Measurements from ENCODE around the gene PSMA6. TPM values are rescaled to one million over a fixed set of nuclear protein-coding genes. Genes with fewer than 3 reads are reported as not detected.

PSMA6 gene
- total and polyA plus RNA-seq, 2 of the 13 experiments (the other 11 are each of a cell fraction or from before 2014, with no cell fraction given): 525 to 1,109 TPM

DNA sequence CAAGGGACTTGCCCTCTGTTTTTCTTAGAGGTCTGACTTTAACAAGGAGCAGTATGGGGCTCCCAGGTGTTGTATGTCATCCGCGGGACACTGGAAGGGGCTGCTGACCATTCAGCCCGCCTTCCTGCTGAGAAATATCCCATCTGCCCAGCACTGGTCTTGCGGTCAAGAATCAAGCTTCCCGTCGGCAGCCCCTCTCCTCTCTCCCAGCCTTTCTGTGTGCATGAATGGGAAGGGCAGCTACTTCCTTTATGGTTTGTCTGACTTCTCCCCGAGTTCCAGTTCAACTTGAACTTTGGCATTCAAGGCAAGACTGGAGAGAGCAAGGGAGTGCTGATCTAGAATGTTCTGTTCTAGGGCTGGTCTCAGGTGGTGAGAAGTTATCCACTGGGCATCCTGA is 51.5 kb downstream of the PSMA6 start:
- in situ Hi-C loops (cut with HindIII; ENCODE audit: extremely low pct_ligation_motif_present, low pct_unique_long_range_greater_than_20kb) (no loop called here), intact Hi-C loops (cut with micrococcal nuclease; ENCODE audit: unreplicated experiment) (no loop called here)
- ATAC-seq: no peak
- 60% methylated on average over 7 of the region's 7 CpGs for whole genome bisulfite sequencing (ENCODE audit: low lambda C conversion rate)
- Histone ChIP-seq H3K4me2 (ENCODE audit: low read depth, low read length) (no peak overlapping the region), H4K20me1 (ENCODE audit: insufficient read depth, low read length) (no peaks in the 10 kb centered on the region), H3K9me3 (ENCODE audit: low read length) (no peaks in the 10 kb centered on the region), H3K27ac (ENCODE audit: extremely low read length, insufficient read depth, low read length) (no peak overlapping the region), H3K4me3 (replicated peaks in 1 of 3; ENCODE audit: insufficient read depth in 1 of 3, low read depth in 2 of 3, low read length in 3 of 3) (no peak overlapping the region), H3K27me3 (ENCODE audit: control insufficient read depth in 1 of 2, insufficient read depth in 2 of 2, low read length in 2 of 2) (peaks cover 0 to 3% of the 10 kb centered on the region in 2 experiments; a peak in 2 of 5 replicates), H3K9ac (ENCODE audit: insufficient read depth, low read depth, low read length) (no peak overlapping the region), H2AFZ (ENCODE audit: low read length) (no peak overlapping the region), H3K79me2 (ENCODE audit: insufficient read depth, low read length) (no peaks in the 10 kb centered on the region), H3K36me3 (replicated peaks in 1 of 2; ENCODE audit: control insufficient read depth in 1 of 2, insufficient read depth in 2 of 2, low read length in 2 of 2) (no peaks in the 10 kb centered on the region), H3K4me1 (ENCODE audit: insufficient read depth, low read length) (peaks cover 91% of the 10 kb centered on the region)
- POLR2A ChIA-PET: interaction anchor here (1.6 to 15.5 kb wide), 3 partner anchors 11 to 57 kb away, joined by 3 to 473 read pairs (median 43); partner anchors contain the start of gene NFKBIA
- no TSS peak for BruUV-seq (replicated peaks)
- no peak for FAIRE-seq
- no peak for DNase-seq (ENCODE audit: low spot score)
- TF ChIP-seq ZNF768 (CRISPR knock-in tag; IDR thresholded peaks at IDR 0.05) (no peak), BCL6 (CRISPR knock-in tag; IDR thresholded peaks at IDR 0.05) (0 out of 2 replicates have a peak, but pooled peaks have one; percentile 6), SIN3A (IDR thresholded peaks at IDR 0.05; ENCODE audit: borderline replicate concordance, low read depth, low read length) (no peak), ZIK1 (CRISPR knock-in tag; IDR thresholded peaks at IDR 0.05; ENCODE audit: borderline replicate concordance, low read depth) (0 out of 2 replicates have a peak, but pooled peaks have one; percentile 43), LBX2 (CRISPR knock-in tag; IDR thresholded peaks at IDR 0.05; ENCODE audit: borderline replicate concordance) (peak; percentile 56; the same call in 1 of the 2 replicates), ESRRA (CRISPR knock-in tag; IDR thresholded peaks at IDR 0.05; ENCODE audit: low read depth) (0 out of 2 replicates have a peak, but pooled peaks have one; percentile 30), ZFP82 (CRISPR knock-in tag; IDR thresholded peaks at IDR 0.05; ENCODE audit: borderline replicate concordance) (no peak), ZBTB38 (CRISPR knock-in tag; IDR thresholded peaks at IDR 0.05) (0 out of 2 replicates have a peak, but pooled peaks have one; percentile 58)
- CTCF ChIA-PET (ENCODE audit: low intra/inter-chr PET ratio, low total read pairs): no interaction called here
